ENCODE measurements around the gene MBD4.

DNA sequence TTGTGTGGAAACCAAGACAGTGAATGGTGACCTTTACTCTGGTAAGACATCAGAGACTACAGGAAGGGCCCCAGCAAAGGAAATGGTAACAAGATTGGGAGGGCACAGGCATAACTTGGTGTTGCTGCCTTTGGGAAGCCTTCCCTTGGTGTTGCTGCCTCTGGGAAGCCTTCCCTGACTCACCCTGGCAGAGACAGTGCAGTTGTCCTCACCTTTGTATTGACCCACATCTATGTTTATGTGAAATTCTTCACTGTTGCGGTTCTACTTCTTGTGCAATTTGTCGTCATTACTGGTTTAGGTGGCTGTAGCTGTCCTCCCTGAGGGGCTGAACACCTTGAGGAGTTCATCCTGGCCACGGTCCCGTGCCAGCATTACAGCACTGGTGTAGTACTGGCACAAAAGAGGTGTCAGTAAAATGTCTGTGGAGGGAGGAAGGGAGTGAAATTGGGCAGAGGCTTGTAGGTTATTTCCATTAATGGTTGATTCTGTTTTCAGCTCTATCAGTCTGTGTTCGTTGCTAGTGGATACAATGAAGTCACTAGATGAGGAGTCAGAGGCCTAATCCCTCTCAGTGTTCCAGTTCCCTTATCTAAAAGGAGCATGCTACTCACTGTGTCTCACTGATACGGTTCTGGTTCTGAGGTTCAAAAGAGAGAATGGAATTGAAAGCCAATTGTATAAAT lies 21.9 kb upstream of the MBD4 start:
- TF ChIP-seq EGR1 (IDR thresholded peaks at IDR 0.05) (no peak), TCF12 (IDR thresholded peaks at IDR 0.05; ENCODE audit: low read depth) (no peak), YY1 (IDR thresholded peaks at IDR 0.05; ENCODE audit: low read depth) (no peak), CREB1 (IDR thresholded peaks at IDR 0.05; ENCODE audit: low read depth) (no peak), EP300 (IDR thresholded peaks at IDR 0.05; ENCODE audit: borderline replicate concordance) (no peak), CEBPB (IDR thresholded peaks at IDR 0.05) (no peak), FOXM1 (IDR thresholded peaks at IDR 0.05; ENCODE audit: borderline replicate concordance, low read depth) (no peak), ZBTB7A (IDR thresholded peaks at IDR 0.05; ENCODE audit: low read depth) (no peak), TEAD4 (IDR thresholded peaks at IDR 0.05) (no peak), TAF1 (IDR thresholded peaks at IDR 0.05; ENCODE audit: low read depth) (no peak)
- TF ChIP-seq, protein P1, sequence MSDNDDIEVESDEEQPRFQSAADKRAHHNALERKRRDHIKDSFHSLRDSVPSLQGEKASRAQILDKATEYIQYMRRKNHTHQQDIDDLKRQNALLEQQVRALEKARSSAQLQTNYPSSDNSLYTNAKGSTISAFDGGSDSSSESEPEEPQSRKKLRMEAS (IDR thresholded peaks at IDR 0.05): no peak
- TF ChIP-seq, protein P2, sequence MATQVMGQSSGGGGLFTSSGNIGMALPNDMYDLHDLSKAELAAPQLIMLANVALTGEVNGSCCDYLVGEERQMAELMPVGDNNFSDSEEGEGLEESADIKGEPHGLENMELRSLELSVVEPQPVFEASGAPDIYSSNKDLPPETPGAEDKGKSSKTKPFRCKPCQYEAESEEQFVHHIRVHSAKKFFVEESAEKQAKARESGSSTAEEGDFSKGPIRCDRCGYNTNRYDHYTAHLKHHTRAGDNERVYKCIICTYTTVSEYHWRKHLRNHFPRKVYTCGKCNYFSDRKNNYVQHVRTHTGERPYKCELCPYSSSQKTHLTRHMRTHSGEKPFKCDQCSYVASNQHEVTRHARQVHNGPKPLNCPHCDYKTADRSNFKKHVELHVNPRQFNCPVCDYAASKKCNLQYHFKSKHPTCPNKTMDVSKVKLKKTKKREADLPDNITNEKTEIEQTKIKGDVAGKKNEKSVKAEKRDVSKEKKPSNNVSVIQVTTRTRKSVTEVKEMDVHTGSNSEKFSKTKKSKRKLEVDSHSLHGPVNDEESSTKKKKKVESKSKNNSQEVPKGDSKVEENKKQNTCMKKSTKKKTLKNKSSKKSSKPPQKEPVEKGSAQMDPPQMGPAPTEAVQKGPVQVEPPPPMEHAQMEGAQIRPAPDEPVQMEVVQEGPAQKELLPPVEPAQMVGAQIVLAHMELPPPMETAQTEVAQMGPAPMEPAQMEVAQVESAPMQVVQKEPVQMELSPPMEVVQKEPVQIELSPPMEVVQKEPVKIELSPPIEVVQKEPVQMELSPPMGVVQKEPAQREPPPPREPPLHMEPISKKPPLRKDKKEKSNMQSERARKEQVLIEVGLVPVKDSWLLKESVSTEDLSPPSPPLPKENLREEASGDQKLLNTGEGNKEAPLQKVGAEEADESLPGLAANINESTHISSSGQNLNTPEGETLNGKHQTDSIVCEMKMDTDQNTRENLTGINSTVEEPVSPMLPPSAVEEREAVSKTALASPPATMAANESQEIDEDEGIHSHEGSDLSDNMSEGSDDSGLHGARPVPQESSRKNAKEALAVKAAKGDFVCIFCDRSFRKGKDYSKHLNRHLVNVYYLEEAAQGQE (IDR thresholded peaks at IDR 0.05; ENCODE audit: low read depth): no peak
